SU-DHL-6 (cell line): ENCODE data around the gene VAC14.

ENCODE experiments used
- CTCF ChIP-seq: fragments of 200-600 bp; sonication (generic); IDR thresholded peaks from one replicate; pipeline ENCODE4 v1.5.1; 2017; ENCODE audit warnings: antibody characterized with exemption, mild to moderate bottlenecking, low read length, moderate library complexity; ENCODE audit not compliant: insufficient read depth, poor library complexity, severe bottlenecking
- EZH2phosphoT487 ChIP-seq: fragments of 200-600 bp; sonication (generic), shearing (Covaris generic); conservative IDR thresholded peaks from 2 replicates; pipeline ENCODE4 v1.6.1; 2018; ENCODE audit warnings: mild to moderate bottlenecking, antibody characterized with exemption, low read length, moderate library complexity, mixed read lengths

- TF ChIP-seq EZH2phosphoT487 (no peak), CTCF (no peak)
These were observed 90.3 kb downstream of the VAC14 start for GRCh38 chr16:70710422-70711210.
